NT2/D1 (cell line): ENCODE measurements around the gene C4orf51.

Source experiments
- SUZ12 ChIP-seq: IDR thresholded peaks from 2 replicates; pipeline ENCODE4 v1.6.1; 2011; ENCODE audit not compliant: insufficient read length, insufficient read depth; ENCODE audit errors: extremely low read depth
- YY1 ChIP-seq: IDR thresholded peaks from 2 replicates; pipeline ENCODE4 v1.6.1; 2011; ENCODE audit not compliant: insufficient read length, insufficient read depth
- ZNF274 ChIP-seq: IDR thresholded peaks from 2 replicates; pipeline ENCODE4 v1.6.1; 2011; ENCODE audit warnings: mild to moderate bottlenecking, low read depth, low read length

- TF ChIP-seq ZNF274 (no peak), SUZ12 (no peak), YY1 (no peak)
Measured at GRCh38 chr4:145735827-145736226, 55.9 kb downstream of the C4orf51 start.
